ENCODE data around the gene GLIS1.

Gene GLIS1

GRCh38 chr1:53616511-53616910 is 122.5 kb downstream of the GLIS1 start:
- no peak overlapping the region for H3K4me3 ChIP-seq (ENCODE audit: low read depth, low read length)
- no peak for TF ChIP-seq CTCF (conservative IDR thresholded peaks at IDR 0.05; ENCODE audit: low read depth, low read length)
- DNase-seq (ENCODE audit: low read depth), result no peak

- H3K4me3 ChIP-seq (ENCODE audit: low read depth, low read length), result no peak overlapping the region
- TF ChIP-seq CTCF (conservative IDR thresholded peaks at IDR 0.05; ENCODE audit: low read depth, low read length), result no peak
- DNase-seq (ENCODE audit: low read depth), result no peak
Measured at GRCh38 chr1:53615101-53615500, 123.9 kb downstream of the GLIS1 start.

DNA sequence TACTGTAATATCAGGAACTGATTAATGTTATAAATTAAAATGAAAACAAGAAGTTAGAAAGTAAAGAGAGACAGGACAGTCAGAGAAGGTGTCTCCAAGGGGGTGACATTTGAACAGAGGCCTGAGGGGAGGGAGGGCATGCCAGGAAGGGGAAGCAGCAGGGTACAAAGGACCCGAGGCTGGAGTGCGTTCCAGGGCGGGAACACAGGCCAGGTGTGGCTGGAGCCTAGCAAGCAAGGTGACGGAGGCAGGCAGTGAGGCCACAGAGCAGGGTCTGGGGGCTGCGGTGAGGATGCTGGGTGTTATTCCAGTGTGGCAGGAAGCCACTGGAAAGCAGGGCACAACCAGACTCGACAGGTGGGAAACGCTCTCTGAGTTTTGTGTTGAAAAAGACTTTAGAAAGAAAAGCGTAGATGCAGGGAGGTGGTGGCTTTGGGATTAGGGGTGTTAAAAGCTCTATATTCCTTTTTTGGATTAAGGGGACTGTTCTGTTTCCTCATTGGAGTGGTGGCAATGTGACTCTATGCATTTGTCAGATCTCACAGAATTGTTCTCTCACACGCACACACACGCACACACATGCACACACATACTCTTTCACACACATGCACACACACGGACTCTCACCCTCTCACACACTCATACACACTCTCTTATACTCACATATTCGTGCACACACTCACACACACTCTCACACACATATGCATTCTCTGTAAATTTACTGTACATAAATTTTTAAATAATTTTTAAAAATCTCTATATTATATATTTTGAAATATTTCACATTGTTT is 124.5 kb downstream of the GLIS1 start:
- no peak for TF ChIP-seq CTCF (conservative IDR thresholded peaks at IDR 0.05; ENCODE audit: low read depth, low read length)
- DNase-seq (ENCODE audit: low read depth), result no peak
- H3K4me3 ChIP-seq (ENCODE audit: low read depth, low read length), result no peak overlapping the region

DNA sequence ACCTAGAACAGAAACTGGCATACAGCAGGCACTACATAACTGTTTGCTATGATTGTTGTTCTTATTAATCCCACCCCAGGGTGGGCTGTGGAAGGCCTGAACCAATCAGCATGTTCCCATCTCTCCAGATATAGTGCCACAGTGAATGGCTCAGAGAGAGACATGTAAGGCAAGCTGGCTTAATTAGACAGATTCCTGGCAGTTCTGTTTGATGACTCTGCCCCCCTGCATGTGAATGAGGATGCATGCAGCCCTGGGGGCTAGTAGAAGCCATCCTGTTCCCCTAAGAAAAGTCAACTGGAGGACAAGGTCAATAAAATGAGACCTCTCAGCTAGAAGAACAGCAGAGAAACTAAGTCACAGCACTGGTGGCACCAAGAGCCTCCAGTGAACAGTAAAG is 130.3 kb downstream of the GLIS1 start:
- DNase-seq (ENCODE audit: low read depth), result no peak
- no peak for TF ChIP-seq CTCF (conservative IDR thresholded peaks at IDR 0.05; ENCODE audit: low read depth, low read length)

DNA sequence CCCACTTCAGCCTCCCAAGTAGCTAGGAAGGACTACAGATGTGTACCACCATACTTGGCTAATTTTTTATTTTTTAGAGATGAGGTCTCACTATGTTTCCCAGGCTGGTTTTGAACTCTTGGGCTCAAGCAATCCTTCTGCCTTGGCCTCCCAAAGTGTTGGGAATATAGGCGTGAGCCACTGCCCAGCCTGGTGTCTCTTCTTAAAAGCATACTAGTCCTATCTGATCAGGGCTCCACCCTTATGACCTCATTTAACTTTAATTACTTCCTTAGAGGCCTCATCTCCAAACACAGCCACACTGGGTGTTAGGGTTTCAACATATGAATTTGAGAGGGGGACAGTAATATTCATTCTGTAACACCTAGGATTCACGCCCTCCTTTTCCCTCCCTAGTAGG is 130.9 kb downstream of the GLIS1 start:
- no peak overlapping the region for H3K4me3 ChIP-seq (ENCODE audit: low read depth, low read length)
- DNase-seq (ENCODE audit: low read depth), result no peak
- no peak for TF ChIP-seq CTCF (conservative IDR thresholded peaks at IDR 0.05; ENCODE audit: low read depth, low read length)

More for the DNA sequence above, 130.3 kb downstream of the GLIS1 start:
- no peak overlapping the region for H3K4me3 ChIP-seq (ENCODE audit: low read depth, low read length)

GRCh38 chr1:53606651-53607051 is 132.3 kb downstream of the GLIS1 start:
- TF ChIP-seq CTCF (conservative IDR thresholded peaks at IDR 0.05; ENCODE audit: low read depth, low read length), result no peak
- no peak for DNase-seq (ENCODE audit: low read depth)
- H3K4me3 ChIP-seq (ENCODE audit: low read depth, low read length), result no peak overlapping the region

DNA sequence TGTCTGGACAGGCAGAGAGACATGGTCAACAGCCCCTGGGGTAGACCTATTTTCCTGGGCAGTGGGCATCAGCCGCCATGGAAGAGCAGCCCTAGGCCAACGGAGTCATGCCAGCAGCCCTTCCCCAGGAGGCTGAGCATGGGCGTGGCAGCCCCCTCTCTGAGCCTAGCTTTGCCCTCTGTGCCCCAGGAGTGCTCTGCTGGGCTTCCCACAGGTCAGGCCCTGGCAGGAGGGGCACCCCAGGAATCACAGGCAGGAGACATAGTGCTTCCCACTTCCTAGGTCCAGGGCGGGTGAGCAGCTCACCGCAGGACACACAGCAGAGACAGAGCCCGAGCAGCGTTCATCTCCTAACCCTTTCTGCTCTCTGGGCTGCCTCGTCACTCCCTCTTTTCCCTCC is 132.8 kb downstream of the GLIS1 start:
- no peak overlapping the region for H3K4me3 ChIP-seq (ENCODE audit: low read depth, low read length)
- TF ChIP-seq CTCF (conservative IDR thresholded peaks at IDR 0.05; ENCODE audit: low read depth, low read length), result no peak
- no peak for DNase-seq (ENCODE audit: low read depth)
